Brain microvascular endothelial cell (primary cell): ENCODE results near the gene DDX21.
"Not testable (repeated sequence)": the region's sequence is repeated elsewhere in the genome, so short reads cannot be mapped to it uniquely, and the experiment has no call there.

Experiments used
- DNase-seq: peaks from one replicate; pipeline ENCODE4 v3.0.0-alpha.2; 2020
- H3K27ac ChIP-seq: fragments of 250-450 bp; sonication (Bioruptor Pico); 2 replicates; pipeline ENCODE4 v1.5.1; 2020; ENCODE audit warnings: mild to moderate bottlenecking, moderate library complexity
- H3K27me3 ChIP-seq: fragments of 250-450 bp; sonication (Bioruptor Pico); replicated peaks from 2 replicates; pipeline ENCODE4 v1.5.1; 2020; ENCODE audit warnings: mild to moderate bottlenecking
- H3K36me3 ChIP-seq: fragments of 250-450 bp; sonication (Bioruptor Pico); replicated peaks from 2 replicates; pipeline ENCODE4 v1.5.1; 2020; ENCODE audit warnings: mild to moderate bottlenecking
- H3K4me3 ChIP-seq: 2 replicates; pipeline ENCODE4 v1.5.1; 2011; ENCODE audit warnings: low read depth, mild to moderate bottlenecking, control low read depth, low read length, moderate library complexity
- CTCF ChIP-seq: IDR thresholded peaks from 2 replicates; pipeline ENCODE4 v1.5.1; 2011; ENCODE audit warnings: low read depth, mild to moderate bottlenecking, moderate library complexity, low read length, control low read depth, inconsistent platforms; ENCODE audit errors: missing control alignments
- in situ Hi-C: cut with HindIII; loops from 2 replicates; pipeline ENCODE4 v1.10.0; 2017; ENCODE audit warnings: low sequenced_read_pairs, low pct_ligation_motif_present

DDX21 gene

GRCh38 chr10:69009360-69009759 lies 53.4 kb downstream of the DDX21 start:
- Histone ChIP-seq H3K27me3 (no peaks in the 10 kb centered on the region), H3K27ac (no peak overlapping the region), H3K36me3 (peaks cover 26% of the 10 kb centered on the region), H3K4me3 (no peak overlapping the region)
- no peak for TF ChIP-seq CTCF
- in situ Hi-C loops: no loop called here
- no peak for DNase-seq

GRCh38 chr10:69010151-69010640 lies 54.2 kb downstream of the DDX21 start:
- H3K36me3 ChIP-seq: peaks cover 25% of the 10 kb centered on the region
- no peaks in the 10 kb centered on the region for H3K27me3 ChIP-seq
- DNase-seq: no peak
- TF ChIP-seq CTCF: no peak
- H3K27ac ChIP-seq: no peak overlapping the region
- H3K4me3 ChIP-seq: no peak overlapping the region
- in situ Hi-C loops: no loop called here

GRCh38 chr10:69012778-69013177 lies 56.8 kb downstream of the DDX21 start:
- H3K36me3 ChIP-seq: peaks cover 34% of the 10 kb centered on the region
- H3K4me3 ChIP-seq, H3K27ac ChIP-seq, H3K27me3 ChIP-seq, in situ Hi-C loops, DNase-seq: not testable (repeated sequence)

GRCh38 chr10:69014171-69014570 lies 58.2 kb downstream of the DDX21 start:
- Histone ChIP-seq H3K4me3 (no peak overlapping the region), H3K27me3 (no peaks in the 10 kb centered on the region), H3K36me3 (peaks cover 36% of the 10 kb centered on the region), H3K27ac (no peak overlapping the region)
- TF ChIP-seq CTCF: no peak
- in situ Hi-C loops: no loop called here
- no peak for DNase-seq

- in situ Hi-C loops: no loop called here
- Histone ChIP-seq H3K27ac (no peak overlapping the region), H3K36me3 (peaks cover 24% of the 10 kb centered on the region), H3K27me3 (no peaks in the 10 kb centered on the region), H3K4me3 (no peak overlapping the region)
- no peak for DNase-seq
- no peak for TF ChIP-seq CTCF
These were observed 62.6 kb downstream of the DDX21 start for GRCh38 chr10:69018613-69019012.

- no peak for DNase-seq
- no peaks in the 10 kb centered on the region for H3K27me3 ChIP-seq
- H3K27ac ChIP-seq: no peak overlapping the region
- no peak for TF ChIP-seq CTCF
- no peak overlapping the region for H3K4me3 ChIP-seq
- in situ Hi-C loops: no loop called here
- peaks cover 7% of the 10 kb centered on the region for H3K36me3 ChIP-seq
These were observed 66.6 kb downstream of the DDX21 start for GRCh38 chr10:69022611-69023010.
